HG03045 (cell line): Measurements from ENCODE around the gene DOLPP1.
A peak's percentile ranks its signal among the peaks of the same experiment; 100 is the strongest.

Experiments used
- ATAC-seq: cut with Tn5 transposase; IDR thresholded peaks from one replicate; pipeline ENCODE4 v1.9.1; 2021; ENCODE audit warnings: mild to moderate bottlenecking, moderate library complexity; ENCODE audit not compliant: unreplicated experiment

DOLPP1 gene, protein sequence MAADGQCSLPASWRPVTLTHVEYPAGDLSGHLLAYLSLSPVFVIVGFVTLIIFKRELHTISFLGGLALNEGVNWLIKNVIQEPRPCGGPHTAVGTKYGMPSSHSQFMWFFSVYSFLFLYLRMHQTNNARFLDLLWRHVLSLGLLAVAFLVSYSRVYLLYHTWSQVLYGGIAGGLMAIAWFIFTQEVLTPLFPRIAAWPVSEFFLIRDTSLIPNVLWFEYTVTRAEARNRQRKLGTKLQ

DNA sequence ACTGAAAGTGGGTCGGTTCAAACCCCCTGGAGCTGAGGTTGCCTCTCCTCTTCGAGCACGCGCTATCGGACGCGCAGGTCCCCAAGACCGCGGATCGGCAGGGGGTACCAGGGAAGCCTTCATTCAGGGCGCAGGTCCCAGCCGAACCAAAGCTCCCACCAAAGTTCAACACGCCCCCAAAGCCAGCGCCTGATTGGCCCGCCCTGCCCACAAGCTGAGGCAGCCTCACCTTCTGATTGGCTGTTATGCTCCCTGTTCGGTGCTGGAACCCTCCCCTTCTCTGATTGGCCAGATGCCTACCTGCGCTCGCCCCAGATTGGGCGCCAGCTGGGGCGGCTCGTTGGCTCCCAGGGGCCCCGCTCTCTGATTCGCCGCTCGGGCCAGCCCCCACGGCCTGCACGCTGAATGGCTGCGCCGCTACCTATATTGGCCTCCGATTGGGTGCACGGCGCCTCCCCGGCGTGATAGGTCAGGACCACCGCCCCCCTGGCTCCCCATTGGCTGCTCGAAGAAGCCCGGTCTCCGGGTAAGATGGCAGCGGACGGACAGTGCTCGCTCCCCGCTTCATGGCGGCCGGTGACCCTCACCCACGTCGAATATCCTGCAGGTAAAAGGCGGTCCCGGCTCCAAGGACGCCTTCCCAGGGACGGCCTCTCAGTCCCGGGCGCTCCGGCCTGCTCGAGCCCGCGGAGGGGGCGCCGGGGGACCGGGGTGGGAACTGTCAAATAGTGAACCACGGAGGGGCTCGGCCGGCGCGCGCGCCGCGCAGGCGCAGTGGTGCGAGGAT, at the start of gene DOLPP1:
DOLPP1 (plus strand) TSS at position 511 of the 787 bp plus-strand sequence; CDS start at position 532, 21 bp downstream.
- peak; percentile 93 for ATAC-seq

GRCh38 chr9:129031514-129031913, 49.4 kb upstream of the DOLPP1 start:
- ATAC-seq = no peak

DNA sequence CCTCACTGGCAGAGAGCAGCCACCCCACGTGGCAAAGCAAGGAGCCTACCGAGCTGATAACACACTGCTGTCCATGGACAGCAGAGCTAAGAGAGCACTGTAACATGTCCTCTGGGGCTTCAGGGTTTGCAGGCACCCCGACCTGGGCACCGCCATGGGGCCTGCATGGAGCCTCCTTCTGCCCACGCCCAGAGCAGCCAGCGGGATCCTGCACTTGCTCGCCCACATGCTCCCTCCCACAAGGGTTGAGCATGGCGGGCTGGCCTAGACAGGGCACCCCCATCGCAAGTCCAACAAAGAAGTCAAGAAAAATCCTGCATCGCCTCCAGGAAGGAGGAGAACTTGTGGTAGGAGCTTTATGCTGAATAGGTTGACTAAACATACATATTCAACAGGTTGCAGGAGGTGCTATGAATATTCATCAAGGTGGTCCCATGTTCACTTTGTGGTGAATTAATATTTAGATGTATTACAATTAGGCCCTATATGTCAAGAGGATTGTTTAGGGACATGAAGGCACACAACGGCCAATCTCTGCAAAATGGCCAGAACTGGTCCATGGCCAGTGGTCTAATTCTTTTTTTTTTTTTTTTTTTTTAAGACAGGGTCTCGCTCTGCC, 48.3 kb upstream of the DOLPP1 start:
- ATAC-seq = no peak

- ATAC-seq = no peak
Measured at GRCh38 chr9:129033216-129033615, 47.7 kb upstream of the DOLPP1 start.

GRCh38 chr9:129035838-129036237, 45.1 kb upstream of the DOLPP1 start:
- peak; percentile 6 for ATAC-seq

DNA sequence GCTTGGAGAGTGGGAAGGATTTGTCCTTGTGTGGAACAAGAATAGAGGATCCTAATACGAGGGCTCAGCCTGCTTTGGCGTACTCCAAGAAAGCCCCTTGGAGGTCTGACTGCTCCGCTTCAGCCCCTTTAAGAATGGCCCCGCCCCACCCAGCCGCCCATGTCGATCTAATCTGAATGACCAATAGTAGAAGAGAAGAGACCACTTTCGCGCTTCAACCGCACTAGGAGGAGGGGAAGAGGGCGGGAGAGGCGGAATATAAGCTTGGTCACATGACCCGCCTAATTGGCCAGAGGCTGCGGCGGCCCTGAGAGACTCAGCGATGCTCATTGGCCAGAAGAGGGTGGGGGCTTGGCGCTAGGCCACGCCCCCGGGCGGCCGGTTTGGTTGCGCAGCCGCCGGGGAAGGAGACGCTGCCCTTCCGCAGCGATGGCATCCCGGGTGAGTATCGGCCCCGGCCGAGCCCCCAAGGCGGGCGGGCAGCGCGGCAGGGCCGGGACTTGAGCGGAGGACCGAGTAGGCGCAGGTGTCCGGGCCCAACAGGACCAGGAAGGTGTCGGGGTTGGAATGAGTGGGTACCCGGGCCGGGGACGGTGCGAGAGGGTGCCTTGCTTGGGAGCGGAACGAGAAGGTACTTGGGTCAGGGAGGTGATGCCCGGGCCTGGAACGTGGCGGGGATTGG, 44.5 kb upstream of the DOLPP1 start, which contains the start of gene MIGA2:
MIGA2 (plus strand) TSS at position 386 of the 682 bp plus-strand sequence. CDS start 3,969 bp downstream, outside the sequence.
- ATAC-seq = peak; percentile 96

DNA sequence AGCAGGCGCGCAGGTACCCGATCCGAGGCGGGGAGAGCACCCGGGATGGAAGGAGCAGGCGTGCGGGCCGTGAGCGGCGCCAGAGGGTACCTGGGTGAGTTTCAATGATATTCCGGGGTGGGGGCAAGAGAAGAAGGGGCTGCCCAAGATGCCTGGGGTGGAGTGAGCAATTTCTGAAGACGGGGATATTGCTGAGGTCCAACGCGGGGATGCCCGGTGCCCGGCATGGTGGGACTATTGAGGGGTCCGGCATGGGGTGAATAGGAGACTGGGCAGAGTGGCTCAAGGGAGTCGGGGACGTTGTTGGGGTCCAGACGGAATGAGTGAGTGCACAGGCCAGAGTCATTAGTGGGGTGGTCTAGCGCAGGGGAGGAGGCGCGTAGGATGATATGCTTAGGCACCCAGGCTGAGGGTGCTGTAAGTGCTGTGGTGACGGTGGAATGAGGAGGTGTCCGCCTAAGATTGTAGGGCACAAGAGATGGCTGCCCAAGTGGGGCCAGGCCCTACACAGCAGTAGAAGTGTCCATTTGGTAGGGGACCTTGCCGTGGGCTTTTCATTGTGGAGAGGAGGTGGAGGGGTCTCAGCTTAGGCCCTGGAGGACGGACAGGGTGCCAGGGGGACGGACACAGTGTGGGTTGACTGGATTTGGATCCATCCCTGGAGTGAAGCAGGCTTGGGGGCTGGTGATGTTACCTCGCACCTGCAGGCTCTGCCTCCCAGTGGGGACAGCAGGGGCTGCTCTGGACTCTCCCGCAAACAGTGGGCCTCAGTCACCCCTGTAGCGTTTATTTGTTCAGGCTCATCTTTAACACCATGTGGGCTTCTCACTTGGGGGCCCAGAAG, 43.8 kb upstream of the DOLPP1 start:
- ATAC-seq = no peak

DNA sequence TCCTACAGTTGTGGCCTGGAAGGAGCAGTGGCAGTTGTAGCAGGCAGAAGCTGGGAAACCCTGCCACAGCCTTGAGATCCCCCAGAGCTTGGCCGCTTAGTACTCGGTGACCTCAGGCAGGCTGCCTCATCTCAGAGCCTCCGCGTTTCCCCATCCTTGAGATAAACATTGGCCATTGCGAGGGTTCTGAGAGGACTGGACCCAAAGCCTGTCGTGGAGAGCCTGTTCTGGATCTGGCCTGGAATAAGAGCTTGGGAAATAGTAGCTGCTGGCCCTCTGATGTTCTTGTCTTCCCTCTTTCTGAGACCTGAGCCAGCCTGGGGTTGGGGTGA, 43.2 kb upstream of the DOLPP1 start:
- ATAC-seq = no peak

GRCh38 chr9:129038109-129038852, 42.6 kb upstream of the DOLPP1 start:
- no peak for ATAC-seq

DNA sequence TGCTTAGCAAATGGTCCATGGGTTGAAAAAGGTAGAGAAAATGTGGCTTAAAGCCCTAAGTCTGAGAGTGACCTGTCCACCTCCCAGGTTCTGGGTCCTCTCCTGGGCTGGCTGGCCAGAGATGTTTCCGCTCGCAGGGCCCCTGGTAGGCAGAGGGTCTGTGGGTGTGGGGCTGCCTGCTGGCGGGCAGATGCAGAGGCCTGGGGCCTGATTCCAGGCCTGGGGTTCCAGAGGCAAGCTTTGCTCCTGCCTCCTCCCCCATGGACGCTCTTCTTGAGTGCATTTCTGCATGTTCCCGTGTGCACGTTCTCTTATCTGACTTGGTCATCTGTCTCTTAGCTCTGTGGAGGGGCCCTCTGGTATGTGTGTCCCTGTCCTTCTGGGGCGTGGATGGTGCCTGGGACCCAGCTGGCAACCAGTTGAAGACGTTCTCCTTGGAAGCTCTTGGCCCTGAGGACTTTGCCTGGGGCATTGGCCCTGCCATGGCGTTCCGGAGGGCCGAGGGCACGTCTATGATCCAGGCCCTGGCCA, 40.7 kb upstream of the DOLPP1 start:
- ATAC-seq = no peak

DNA sequence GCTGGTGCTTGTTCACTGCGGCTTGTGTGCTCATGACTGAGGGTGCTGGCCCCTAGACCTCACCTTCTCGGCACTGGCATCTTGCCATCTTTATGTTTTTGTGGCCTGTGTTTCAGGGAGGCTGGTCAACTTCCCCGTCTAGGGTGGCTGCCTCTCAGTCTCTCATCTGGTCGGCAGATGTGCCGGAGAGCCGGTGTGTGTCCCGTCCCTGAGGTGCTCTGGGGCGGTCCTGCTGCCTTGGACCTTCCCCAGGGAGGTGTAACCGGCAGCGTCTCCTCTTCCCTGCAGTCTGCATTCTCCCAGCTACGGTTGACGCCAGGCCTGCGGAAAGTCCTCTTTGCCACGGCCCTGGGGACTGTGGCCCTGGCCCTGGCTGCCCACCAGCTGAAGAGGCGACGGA, 38.9 kb upstream of the DOLPP1 start:
- no peak for ATAC-seq

DNA sequence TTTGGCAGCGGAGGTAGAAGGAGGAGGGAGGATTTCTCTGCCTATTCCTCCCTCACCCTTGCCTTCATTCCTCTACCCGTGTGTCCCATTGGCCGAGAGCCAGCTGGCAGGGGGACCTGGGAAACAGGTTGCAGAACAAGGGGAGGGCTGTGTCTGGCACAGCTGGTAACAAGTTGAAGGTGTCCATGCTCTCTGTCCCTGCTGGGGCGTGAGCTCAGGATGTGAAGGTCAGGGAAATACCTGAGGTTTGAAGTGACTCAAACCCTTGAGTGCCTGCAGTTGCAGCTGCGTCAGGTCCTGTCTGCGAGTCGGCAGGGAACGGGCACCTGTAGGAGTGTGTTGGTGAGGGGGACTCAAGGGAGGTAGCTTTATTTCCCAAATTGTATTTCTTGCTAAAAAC, 28.3 kb upstream of the DOLPP1 start:
- ATAC-seq = no peak

- ATAC-seq = no peak
Measured at GRCh38 chr9:129053020-129053419, 27.9 kb upstream of the DOLPP1 start.

- no peak for ATAC-seq
Measured at GRCh38 chr9:129054163-129054851, 26.6 kb upstream of the DOLPP1 start.

DNA sequence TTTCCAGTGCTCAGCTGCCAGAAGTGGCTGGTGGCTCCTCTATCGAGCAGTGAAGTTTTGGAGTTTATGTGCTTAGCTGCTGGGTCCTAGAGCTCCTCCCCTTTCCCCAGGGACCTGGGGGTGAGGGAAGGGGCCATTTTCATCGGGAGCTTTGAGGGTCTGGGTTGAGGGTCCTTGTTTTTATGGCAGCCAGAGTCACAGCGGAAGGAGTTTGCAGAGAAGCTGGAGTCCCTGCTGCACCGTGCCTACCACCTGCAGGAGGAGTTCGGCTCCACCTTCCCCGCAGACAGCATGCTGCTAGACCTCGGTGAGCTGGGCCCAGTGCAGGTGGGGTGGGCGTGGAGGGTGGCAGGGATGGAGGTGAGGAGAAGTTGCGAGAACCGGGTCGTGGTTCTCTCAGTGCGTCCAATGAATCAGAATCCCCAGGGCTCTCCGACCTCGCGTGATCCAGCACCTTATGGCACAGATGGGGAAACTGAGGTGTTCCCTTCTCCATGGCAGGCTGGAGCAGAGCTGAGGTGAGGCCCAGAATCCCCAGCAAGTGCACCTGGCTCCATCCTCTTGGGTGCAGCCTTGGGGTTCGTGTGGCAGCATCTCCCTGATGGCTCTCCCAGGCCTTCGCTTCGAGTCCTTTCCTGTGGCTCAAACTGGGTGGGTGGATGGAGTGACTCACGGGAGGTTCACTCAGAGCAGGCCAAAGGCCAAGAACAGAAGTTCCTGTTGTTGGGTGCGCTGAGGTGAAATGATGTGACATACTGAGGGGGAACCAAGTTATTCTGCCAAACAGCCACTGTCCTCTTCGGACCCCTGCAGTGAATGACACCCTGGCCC, 21.7 kb upstream of the DOLPP1 start:
- ATAC-seq = no peak

- no peak for ATAC-seq
Measured at GRCh38 chr9:129059796-129060785, 20.8 kb upstream of the DOLPP1 start.

- no peak for ATAC-seq
Measured at GRCh38 chr9:129060991-129061390, 19.9 kb upstream of the DOLPP1 start.
